Measurements from ENCODE around the gene COG1. TPM values are rescaled to one million over a fixed set of nuclear protein-coding genes. Genes with fewer than 3 reads are reported as not detected.

COG1 gene
- total RNA-seq, 1 donor from 2014 or later: 27.8 TPM

DNA sequence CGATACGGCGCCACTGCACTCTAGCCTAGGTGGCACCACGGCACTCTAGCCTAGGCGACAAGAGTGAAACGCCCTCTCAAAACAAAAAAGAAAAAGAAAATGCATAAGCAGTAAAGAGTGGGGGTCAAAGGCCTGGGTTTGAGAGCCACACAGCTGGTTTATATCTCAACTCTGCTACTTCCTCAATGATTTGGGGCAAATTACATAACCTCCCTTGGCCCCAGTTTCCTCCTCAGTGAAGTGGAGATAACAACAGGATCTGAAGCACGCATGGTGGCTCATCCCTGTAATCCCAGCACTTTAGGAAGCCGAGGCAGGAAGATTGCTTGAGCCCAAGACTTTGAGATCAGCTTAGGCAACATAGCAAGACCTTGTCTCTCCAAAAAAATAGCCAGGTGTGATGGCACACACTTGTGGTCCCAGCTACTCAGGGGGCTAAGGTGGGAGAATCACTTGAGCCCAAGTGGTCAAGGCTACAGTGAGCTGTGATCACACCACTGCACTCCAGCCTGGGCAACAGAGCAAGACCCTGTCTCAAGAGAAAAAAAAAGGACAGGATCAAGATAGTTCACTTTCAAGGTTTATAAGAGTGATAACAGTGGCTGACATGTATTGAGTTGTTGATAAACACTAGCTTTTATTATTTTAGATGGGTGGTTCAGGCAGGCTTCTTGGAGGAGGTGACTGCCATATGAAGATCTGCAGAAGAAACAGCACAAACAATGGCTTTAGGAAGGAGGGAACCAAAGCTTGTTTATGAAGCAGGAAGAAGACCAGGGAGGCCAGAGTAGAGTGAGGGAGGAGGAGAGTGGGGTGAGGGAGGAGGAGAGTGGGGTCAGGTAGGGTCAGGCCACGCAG is 8.5 kb upstream of the COG1 start:
- no peak for TF ChIP-seq CTCF (IDR thresholded peaks at IDR 0.05; ENCODE audit: unreplicated experiment)
- no peak for DNase-seq (ENCODE audit: low spot score)
- no peaks in the 10 kb centered on the region for H3K4me1 Mint-ChIP-seq (ENCODE audit: unreplicated experiment)

DNA sequence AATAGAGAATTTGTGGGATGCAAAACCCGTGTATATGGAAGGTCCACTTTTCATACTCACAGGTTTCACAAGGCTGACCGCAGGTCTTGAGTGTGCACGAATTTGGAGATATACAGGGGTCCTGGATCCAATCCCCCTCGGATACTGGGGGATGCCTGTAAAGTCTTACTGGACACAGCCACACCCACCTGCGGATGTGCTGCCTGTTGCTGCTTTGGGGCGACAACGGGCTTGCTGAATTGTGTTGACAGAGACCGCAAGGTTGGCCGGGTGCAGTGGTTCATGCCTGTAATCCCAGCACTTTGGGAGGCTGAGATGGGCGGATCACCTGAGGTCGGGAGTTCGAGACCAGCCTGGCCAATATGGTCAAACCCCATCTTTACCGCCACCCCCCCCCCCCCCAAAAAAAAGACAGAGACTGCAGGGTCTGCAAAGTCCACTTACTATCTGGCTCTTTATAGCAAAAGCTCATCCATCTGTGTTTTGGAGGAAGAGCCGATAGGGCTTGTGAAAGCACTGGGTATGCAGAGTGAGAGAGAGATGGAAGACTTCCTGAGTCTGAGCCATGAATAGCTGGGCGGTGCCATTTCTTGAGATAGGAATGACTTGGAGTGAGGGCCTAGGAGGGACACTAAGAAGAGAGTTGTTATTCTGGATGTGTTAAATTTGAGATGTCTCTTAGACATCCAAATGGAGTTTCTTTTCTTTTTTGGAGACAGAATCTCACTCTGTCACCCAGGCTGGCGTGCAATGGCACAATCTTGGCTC is 6.4 kb upstream of the COG1 start:
- no peak overlapping the region for H3K4me3 Mint-ChIP-seq (ENCODE audit: unreplicated experiment)
- H3K36me3 Mint-ChIP-seq (ENCODE audit: low read depth, unreplicated experiment): no peaks in the 10 kb centered on the region
- DNase-seq (ENCODE audit: low spot score): no peak
- H3K4me1 Mint-ChIP-seq (ENCODE audit: unreplicated experiment): no peaks in the 10 kb centered on the region
- no peaks in the 10 kb centered on the region for H3K9me3 Mint-ChIP-seq (ENCODE audit: unreplicated experiment)
- no peak overlapping the region for H3K27ac Mint-ChIP-seq (ENCODE audit: unreplicated experiment)
- TF ChIP-seq CTCF (IDR thresholded peaks at IDR 0.05; ENCODE audit: unreplicated experiment): no peak
- no peaks in the 10 kb centered on the region for H3K27me3 Mint-ChIP-seq (ENCODE audit: unreplicated experiment)

More for the DNA sequence above, 8.5 kb upstream of the COG1 start:
- no peak overlapping the region for H3K4me3 Mint-ChIP-seq (ENCODE audit: unreplicated experiment)
- no peaks in the 10 kb centered on the region for H3K36me3 Mint-ChIP-seq (ENCODE audit: low read depth, unreplicated experiment)
- no peaks in the 10 kb centered on the region for H3K9me3 Mint-ChIP-seq (ENCODE audit: unreplicated experiment)
- no peak overlapping the region for H3K27ac Mint-ChIP-seq (ENCODE audit: unreplicated experiment)
- H3K27me3 Mint-ChIP-seq (ENCODE audit: unreplicated experiment): no peaks in the 10 kb centered on the region

GRCh38 chr17:73187203-73187769 is 5.6 kb upstream of the COG1 start:
- Mint-ChIP-seq H3K4me3 (ENCODE audit: unreplicated experiment) (no peak overlapping the region), H3K4me1 (ENCODE audit: unreplicated experiment) (no peaks in the 10 kb centered on the region), H3K9me3 (ENCODE audit: unreplicated experiment) (no peaks in the 10 kb centered on the region), H3K27me3 (ENCODE audit: unreplicated experiment) (no peaks in the 10 kb centered on the region), H3K27ac (ENCODE audit: unreplicated experiment) (no peak overlapping the region), H3K36me3 (ENCODE audit: low read depth, unreplicated experiment) (no peaks in the 10 kb centered on the region)
- DNase-seq (ENCODE audit: low spot score): no peak
- no peak for TF ChIP-seq CTCF (IDR thresholded peaks at IDR 0.05; ENCODE audit: unreplicated experiment)

GRCh38 chr17:73188011-73188410 is 4.8 kb upstream of the COG1 start:
- no peaks in the 10 kb centered on the region for H3K9me3 Mint-ChIP-seq (ENCODE audit: unreplicated experiment)

More at GRCh38 chr17:73188011-73188410, 4.8 kb upstream of the COG1 start:
- Mint-ChIP-seq H3K4me1 (ENCODE audit: unreplicated experiment) (no peaks in the 10 kb centered on the region), H3K27me3 (ENCODE audit: unreplicated experiment) (no peaks in the 10 kb centered on the region), H3K4me3 (ENCODE audit: unreplicated experiment) (no peak overlapping the region), H3K36me3 (ENCODE audit: low read depth, unreplicated experiment) (no peaks in the 10 kb centered on the region), H3K27ac (ENCODE audit: unreplicated experiment) (no peak overlapping the region)
- no peak for DNase-seq (ENCODE audit: low spot score)
- no peak for TF ChIP-seq CTCF (IDR thresholded peaks at IDR 0.05; ENCODE audit: unreplicated experiment)
